ENCODE measurements around the gene PCNP.

GRCh38 chr3:101617478-101617877 lies 43.5 kb downstream of the PCNP start:
- no peak for TF ChIP-seq CTCF (IDR thresholded peaks at IDR 0.05; ENCODE audit: insufficient read depth, low read length, poor library complexity, severe bottlenecking)
- TF ChIP-seq EZH2phosphoT487 (conservative IDR thresholded peaks at IDR 0.05; ENCODE audit: low read length): no peak
